Peyer's patch (tissue), 4 donors: ENCODE data around the gene BPHL. TPM values are rescaled to one million over a fixed set of nuclear protein-coding genes. Genes with fewer than 3 reads are reported as not detected.

ENCODE experiments used
- DNase-seq, 3 donors: peaks; one replicate each; pipeline ENCODE4 v3.0.0-alpha.2; 2017 to 2019
- H3K27ac ChIP-seq, 4 donors: fragments of 200-600 bp; sonication (generic); one replicate each; pipeline ENCODE4 v1.5.1; 2016 to 2019
- H3K27me3 ChIP-seq, 2 donors: fragments of 200-600 bp; sonication (generic); one replicate each; pipeline ENCODE4 v1.5.1; 2019
- H3K36me3 ChIP-seq, 3 donors: fragments of 200-600 bp; sonication (generic); one replicate each; pipeline ENCODE4 v1.5.1; 2016 to 2019
- H3K4me1 ChIP-seq, 4 donors: fragments of 200-600 bp; sonication (generic); one replicate each; pipeline ENCODE4 v1.5.1; 2016 to 2019
- H3K4me3 ChIP-seq, 4 donors: fragments of 200-600 bp; sonication (generic); 1 replicate in 3 of 4; 2 replicates in 1 of 4; pipeline ENCODE4 v1.5.1; 2016 to 2019; ENCODE audit warnings: mild to moderate bottlenecking in 1 of 4
- H3K9me3 ChIP-seq, 4 donors: fragments of 200-600 bp; sonication (generic); one replicate each; pipeline ENCODE4 v1.5.1; 2016 to 2019; ENCODE audit warnings: mild to moderate bottlenecking in 1 of 4
- CTCF ChIP-seq, 6 experiments: fragments of 450-650 bp in 4 of 6; fragments of 200-600 bp in 2 of 6; sonication (generic) in 1 of 6; IDR thresholded peaks; one replicate each; pipeline ENCODE4 v1.5.1; 2017 to 2019; ENCODE audit warnings: antibody characterized with exemption in 6 of 6, mild to moderate bottlenecking in 3 of 6, moderate library complexity in 1 of 6
- POLR2A ChIP-seq, 2 donors: fragments of 450-650 bp; IDR thresholded peaks; one replicate each; pipeline ENCODE4 v1.5.1; 2017; ENCODE audit warnings: antibody characterized with exemption in 2 of 2, mild to moderate bottlenecking in 2 of 2, moderate library complexity in 2 of 2
- total RNA-seq, 4 donors: library from RNA; depleted of rRNA; stranded (reverse); fragments of >200 nt; gene quantifications; one replicate each; pipeline ENCODE4 v1.1.0, GENCODE V29; 2016

BPHL gene
- total RNA-seq, 4 donors from 2014 or later: 21.5 to 73.1 (median 68.2) TPM

GRCh38 chr6:3086282-3086946 lies 32.1 kb upstream of the BPHL start:
- Histone ChIP-seq H3K27ac (no peak overlapping the region), H3K9me3 (no peaks in the 10 kb centered on the region), H3K4me1 (no peaks in the 10 kb centered on the region), H3K27me3 (no peaks in the 10 kb centered on the region), H3K36me3 (peaks cover 0 to 80% (median 0%) of the 10 kb centered on the region in 3 donors), H3K4me3 (no peak overlapping the region)
- no peak for TF ChIP-seq POLR2A (IDR thresholded peaks at IDR 0.05)
- no peak for DNase-seq

- DNase-seq: no peak
- peaks cover 0 to 62% (median 0%) of the 10 kb centered on the region in 3 donors for H3K36me3 ChIP-seq
- H3K27me3 ChIP-seq: no peaks in the 10 kb centered on the region
- H3K4me1 ChIP-seq: no peaks in the 10 kb centered on the region
- H3K9me3 ChIP-seq: no peaks in the 10 kb centered on the region
- TF ChIP-seq POLR2A (IDR thresholded peaks at IDR 0.05) (no peak), CTCF (IDR thresholded peaks at IDR 0.05) (no peak)
- H3K4me3 ChIP-seq: no peak overlapping the region
- H3K27ac ChIP-seq: no peak overlapping the region
These were observed 30.1 kb upstream of the BPHL start for GRCh38 chr6:3088446-3088845.

GRCh38 chr6:3088968-3089367 lies 29.5 kb upstream of the BPHL start:
- H3K4me3 ChIP-seq: no peak overlapping the region
- H3K9me3 ChIP-seq: no peaks in the 10 kb centered on the region
- no peaks in the 10 kb centered on the region for H3K4me1 ChIP-seq
- DNase-seq: no peak
- peaks cover 0 to 59% (median 0%) of the 10 kb centered on the region in 3 donors for H3K36me3 ChIP-seq
- TF ChIP-seq POLR2A (IDR thresholded peaks at IDR 0.05): no peak
- TF ChIP-seq CTCF (IDR thresholded peaks at IDR 0.05): no peak
- H3K27ac ChIP-seq: no peak overlapping the region
- no peaks in the 10 kb centered on the region for H3K27me3 ChIP-seq

- Histone ChIP-seq H3K36me3 (peaks cover 0 to 59% (median 0%) of the 10 kb centered on the region in 3 donors), H3K9me3 (no peaks in the 10 kb centered on the region), H3K27ac (no peak overlapping the region), H3K27me3 (no peaks in the 10 kb centered on the region), H3K4me3 (no peak overlapping the region), H3K4me1 (no peaks in the 10 kb centered on the region)
- no peak for TF ChIP-seq POLR2A (IDR thresholded peaks at IDR 0.05)
- no peak for TF ChIP-seq CTCF (IDR thresholded peaks at IDR 0.05)
- DNase-seq: no peak
These were observed 28.5 kb upstream of the BPHL start for GRCh38 chr6:3090013-3090412.

GRCh38 chr6:3094815-3095214 lies 23.7 kb upstream of the BPHL start:
- peaks cover 0 to 59% (median 0%) of the 10 kb centered on the region in 3 donors for H3K36me3 ChIP-seq

More at GRCh38 chr6:3094815-3095214, 23.7 kb upstream of the BPHL start:
- Histone ChIP-seq H3K4me1 (no peaks in the 10 kb centered on the region), H3K4me3 (no peak overlapping the region), H3K27ac (no peak overlapping the region), H3K9me3 (no peaks in the 10 kb centered on the region), H3K27me3 (no peaks in the 10 kb centered on the region)
- TF ChIP-seq CTCF (IDR thresholded peaks at IDR 0.05) (no peak), POLR2A (IDR thresholded peaks at IDR 0.05) (no peak)
- no peak for DNase-seq
